ENCODE results near the gene WWOX. TPM values are rescaled to one million over a fixed set of nuclear protein-coding genes. Genes with fewer than 3 reads are reported as not detected.

Gene WWOX
- total RNA-seq, 2 experiments from 2014 or later: 19.1 to 23.7 TPM

GRCh38 chr16:78096386-78096785, 3.1 kb upstream of the WWOX start:
- ChIA-PET POLR2A (no interaction called here), CTCF (no interaction called here)
- H3K27ac Mint-ChIP-seq: no peak overlapping the region
- H3K9me3 Mint-ChIP-seq: no peaks in the 10 kb centered on the region
- DNase-seq (no peak), ATAC-seq (no peak)
- H3K36me3 Mint-ChIP-seq (ENCODE audit: low read depth): peaks cover under 1% of the 10 kb centered on the region
- peaks cover 7% of the 10 kb centered on the region for H3K27me3 Mint-ChIP-seq
- intact Hi-C loops (cut with micrococcal nuclease): loop anchor here (5.0 kb wide), 1 partner anchor 89 kb away; no protein-coding TSS in a partner anchor
- peaks cover 15% of the 10 kb centered on the region for H3K4me1 Mint-ChIP-seq (ENCODE audit: low read depth)
- H3K4me3 Mint-ChIP-seq: no peak overlapping the region
- TF ChIP-seq, protein P1, sequence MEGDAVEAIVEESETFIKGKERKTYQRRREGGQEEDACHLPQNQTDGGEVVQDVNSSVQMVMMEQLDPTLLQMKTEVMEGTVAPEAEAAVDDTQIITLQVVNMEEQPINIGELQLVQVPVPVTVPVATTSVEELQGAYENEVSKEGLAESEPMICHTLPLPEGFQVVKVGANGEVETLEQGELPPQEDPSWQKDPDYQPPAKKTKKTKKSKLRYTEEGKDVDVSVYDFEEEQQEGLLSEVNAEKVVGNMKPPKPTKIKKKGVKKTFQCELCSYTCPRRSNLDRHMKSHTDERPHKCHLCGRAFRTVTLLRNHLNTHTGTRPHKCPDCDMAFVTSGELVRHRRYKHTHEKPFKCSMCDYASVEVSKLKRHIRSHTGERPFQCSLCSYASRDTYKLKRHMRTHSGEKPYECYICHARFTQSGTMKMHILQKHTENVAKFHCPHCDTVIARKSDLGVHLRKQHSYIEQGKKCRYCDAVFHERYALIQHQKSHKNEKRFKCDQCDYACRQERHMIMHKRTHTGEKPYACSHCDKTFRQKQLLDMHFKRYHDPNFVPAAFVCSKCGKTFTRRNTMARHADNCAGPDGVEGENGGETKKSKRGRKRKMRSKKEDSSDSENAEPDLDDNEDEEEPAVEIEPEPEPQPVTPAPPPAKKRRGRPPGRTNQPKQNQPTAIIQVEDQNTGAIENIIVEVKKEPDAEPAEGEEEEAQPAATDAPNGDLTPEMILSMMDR (IDR thresholded peaks at IDR 0.05): no peak

DNA sequence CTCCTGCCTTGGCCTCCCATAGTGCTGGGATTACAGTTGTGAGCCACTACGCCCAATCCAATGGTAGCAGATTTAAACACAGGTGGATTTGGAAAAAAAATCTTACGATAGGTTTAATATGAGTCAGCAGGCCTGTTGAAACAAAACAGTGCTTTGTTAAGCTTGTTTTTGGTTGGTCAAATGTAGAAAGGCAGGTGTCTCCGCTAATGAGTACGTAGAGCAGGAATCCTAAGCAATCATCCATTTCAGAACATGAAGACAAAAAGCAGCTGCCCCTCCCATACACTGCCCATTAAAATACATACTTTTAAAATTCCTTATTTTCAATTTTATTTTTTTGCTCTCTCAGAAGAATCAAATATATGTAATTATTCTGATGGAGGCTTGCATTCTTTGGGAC, 1.9 kb upstream of the WWOX start:
- peaks cover 24% of the 10 kb centered on the region for H3K4me1 Mint-ChIP-seq (ENCODE audit: low read depth)
- peaks cover 5% of the 10 kb centered on the region for H3K27me3 Mint-ChIP-seq
- DNase-seq: no peak
- intact Hi-C loops (cut with micrococcal nuclease): loop anchor here (5.0 kb wide), 1 partner anchor 90 kb away; no protein-coding TSS in a partner anchor
- H3K4me3 Mint-ChIP-seq: no peak overlapping the region
- ChIA-PET POLR2A (interaction anchor here (0.9 kb wide), 1 partner anchor 10 kb away, joined by 3 read pairs; no protein-coding TSS in a partner anchor), CTCF (no interaction called here)
- H3K27ac Mint-ChIP-seq: no peak overlapping the region
- TF ChIP-seq, protein P1 (IDR thresholded peaks at IDR 0.05): no peak
- no peaks in the 10 kb centered on the region for H3K9me3 Mint-ChIP-seq
- no peak for ATAC-seq
- H3K36me3 Mint-ChIP-seq (ENCODE audit: low read depth): peaks cover 4% of the 10 kb centered on the region

DNA sequence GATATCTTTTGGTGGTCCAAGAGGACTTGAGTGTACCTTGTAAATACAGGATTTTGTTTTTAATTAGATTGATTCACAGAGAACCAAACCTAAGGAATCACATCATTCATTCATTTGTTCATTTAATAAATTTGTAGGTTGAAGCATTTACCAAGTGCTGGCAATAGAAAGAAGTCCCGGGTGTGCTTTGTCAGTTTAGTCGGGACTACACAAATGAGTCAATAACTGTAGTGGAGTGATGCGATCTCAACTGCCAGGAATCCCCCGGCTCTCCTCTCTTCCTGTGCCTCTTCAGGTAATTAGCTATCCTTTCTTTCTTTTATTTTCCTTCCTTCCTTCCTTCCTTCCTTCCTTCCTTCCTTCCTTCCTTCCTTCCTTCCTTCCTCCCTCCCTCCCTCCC, 1.4 kb upstream of the WWOX start:
- H3K27me3 Mint-ChIP-seq: peaks cover 3% of the 10 kb centered on the region
- H3K27ac Mint-ChIP-seq: peak overlapping the region; percentile 52
- TF ChIP-seq, protein P1 (IDR thresholded peaks at IDR 0.05): no peak
- peaks cover 25% of the 10 kb centered on the region for H3K4me1 Mint-ChIP-seq (ENCODE audit: low read depth)
- POLR2A ChIA-PET: interaction anchor here (0.9 kb wide), 1 partner anchor 10 kb away, joined by 3 read pairs; no protein-coding TSS in a partner anchor
- ATAC-seq: no peak
- H3K4me3 Mint-ChIP-seq: no peak overlapping the region
- peak; percentile 48 for DNase-seq
- intact Hi-C loops (cut with micrococcal nuclease): loop anchor here (5.0 kb wide), 1 partner anchor 91 kb away; no protein-coding TSS in a partner anchor
- no peaks in the 10 kb centered on the region for H3K9me3 Mint-ChIP-seq
- CTCF ChIA-PET: no interaction called here
- H3K36me3 Mint-ChIP-seq (ENCODE audit: low read depth): peaks cover 4% of the 10 kb centered on the region

- POLR2A ChIA-PET: interaction anchor here (0.7 to 1.8 kb wide), 2 partner anchors 9 to 1172 kb away, joined by 3 to 9 read pairs; no protein-coding TSS in a partner anchor
- H3K36me3 Mint-ChIP-seq (ENCODE audit: low read depth): peaks cover 4% of the 10 kb centered on the region
- no peaks in the 10 kb centered on the region for H3K9me3 Mint-ChIP-seq
- ATAC-seq: no peak
- H3K27me3 Mint-ChIP-seq: no peaks in the 10 kb centered on the region
- intact Hi-C loops (cut with micrococcal nuclease): loop anchor here (5.0 kb wide), 1 partner anchor 91 kb away; no protein-coding TSS in a partner anchor
- peaks cover 28% of the 10 kb centered on the region for H3K4me1 Mint-ChIP-seq (ENCODE audit: low read depth)
- peak overlapping the region; percentile 86 for H3K4me3 Mint-ChIP-seq
- TF ChIP-seq, protein P1 (IDR thresholded peaks at IDR 0.05): no peak
- DNase-seq: peak; percentile 13
- peak overlapping the region; percentile 87 for H3K27ac Mint-ChIP-seq
- CTCF ChIA-PET: interaction anchor here (1.6 kb wide), 2 partner anchors 19 to 338 kb away, joined by 3 to 5 read pairs; no protein-coding TSS in a partner anchor
Observed at GRCh38 chr16:78098595-78099270, 721 bp upstream of the WWOX start.

GRCh38 chr16:78100112-78100467, 636 bp downstream of the WWOX start:
- ChIA-PET POLR2A (interaction anchor here (0.8 to 1.9 kb wide), 8 partner anchors 9 to 156 kb away, joined by 3 to 9 read pairs (median 4); no protein-coding TSS in a partner anchor), CTCF (interaction anchor here (0.6 to 1.8 kb wide), 11 partner anchors 9 to 339 kb away, joined by 3 to 11 read pairs (median 4); no protein-coding TSS in a partner anchor)
- peaks cover 4% of the 10 kb centered on the region for H3K36me3 Mint-ChIP-seq (ENCODE audit: low read depth)
- peak overlapping the region; percentile 87 for H3K27ac Mint-ChIP-seq
- peak; percentile 38 for ATAC-seq
- DNase-seq: no peak
- TF ChIP-seq, protein P1 (IDR thresholded peaks at IDR 0.05): no peak
- no peaks in the 10 kb centered on the region for H3K27me3 Mint-ChIP-seq
- peaks cover 31% of the 10 kb centered on the region for H3K4me1 Mint-ChIP-seq (ENCODE audit: low read depth)
- H3K9me3 Mint-ChIP-seq: no peaks in the 10 kb centered on the region
- H3K4me3 Mint-ChIP-seq: peak overlapping the region; percentile 86
- intact Hi-C loops (cut with micrococcal nuclease): no loop called here

Data from activated CD8-positive, alpha-beta T cell treated with anti-CD3 and anti-CD28 coated beads for 36 hours (primary cell).